ENCODE measurements around the gene CLEC17A. TPM values are rescaled to one million over a fixed set of nuclear protein-coding genes. Genes with fewer than 3 reads are reported as not detected.

CLEC17A gene
- total and polyA plus RNA-seq, 2 of the 8 experiments (the other 6 are each of a cell fraction or from before 2014, with no cell fraction given) = not detected

DNA sequence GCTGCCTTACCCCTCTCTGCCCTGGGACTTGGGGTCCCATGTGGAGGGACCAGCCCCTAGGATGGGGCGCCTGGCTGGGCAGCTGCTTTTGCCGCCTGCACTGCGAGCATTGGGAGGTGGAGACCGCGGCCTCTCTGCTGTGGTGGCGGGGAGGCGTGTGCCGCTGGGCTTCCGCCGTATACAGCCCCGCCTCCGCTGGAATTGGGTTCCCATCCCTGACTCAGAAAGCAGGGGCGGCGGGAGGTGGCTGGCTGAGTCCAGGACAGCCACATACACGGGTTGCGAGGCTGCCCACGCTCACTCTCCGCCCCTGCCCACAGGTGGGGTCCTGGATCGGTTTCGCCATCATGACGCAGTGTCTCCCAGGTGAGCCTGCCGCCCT is 17.6 kb upstream of the CLEC17A start (continued):
- no peak for TF ChIP-seq TBP (IDR thresholded peaks at IDR 0.05; ENCODE audit: low read depth, low read length)
- no peak for TF ChIP-seq KDM4A (IDR thresholded peaks at IDR 0.05; ENCODE audit: low read depth, low read length, severe bottlenecking)
